ENCODE results near the gene KCNAB2.

GRCh38 chr1:6011946-6012258 lies 33.8 kb upstream of the KCNAB2 start:
- TF ChIP-seq CTCF (IDR thresholded peaks at IDR 0.05; ENCODE audit: poor library complexity) (no peak), EZH2 (IDR thresholded peaks at IDR 0.05; ENCODE audit: borderline replicate concordance) (no peak), EZH2phosphoT487 (IDR thresholded peaks at IDR 0.05; ENCODE audit: low read depth, severe bottlenecking, unreplicated experiment) (no peak)

Measured in hepatocyte (in vitro differentiated cells).